8988T (cell line): ENCODE data around the gene RETREG2.
"Not testable (repeated sequence)": the region's sequence is repeated elsewhere in the genome, so short reads cannot be mapped to it uniquely, and the experiment has no call there.

ENCODE experiments used
- DNase-seq: peaks from one replicate; pipeline ENCODE4 v3.0.0; 2011

Gene RETREG2

DNA sequence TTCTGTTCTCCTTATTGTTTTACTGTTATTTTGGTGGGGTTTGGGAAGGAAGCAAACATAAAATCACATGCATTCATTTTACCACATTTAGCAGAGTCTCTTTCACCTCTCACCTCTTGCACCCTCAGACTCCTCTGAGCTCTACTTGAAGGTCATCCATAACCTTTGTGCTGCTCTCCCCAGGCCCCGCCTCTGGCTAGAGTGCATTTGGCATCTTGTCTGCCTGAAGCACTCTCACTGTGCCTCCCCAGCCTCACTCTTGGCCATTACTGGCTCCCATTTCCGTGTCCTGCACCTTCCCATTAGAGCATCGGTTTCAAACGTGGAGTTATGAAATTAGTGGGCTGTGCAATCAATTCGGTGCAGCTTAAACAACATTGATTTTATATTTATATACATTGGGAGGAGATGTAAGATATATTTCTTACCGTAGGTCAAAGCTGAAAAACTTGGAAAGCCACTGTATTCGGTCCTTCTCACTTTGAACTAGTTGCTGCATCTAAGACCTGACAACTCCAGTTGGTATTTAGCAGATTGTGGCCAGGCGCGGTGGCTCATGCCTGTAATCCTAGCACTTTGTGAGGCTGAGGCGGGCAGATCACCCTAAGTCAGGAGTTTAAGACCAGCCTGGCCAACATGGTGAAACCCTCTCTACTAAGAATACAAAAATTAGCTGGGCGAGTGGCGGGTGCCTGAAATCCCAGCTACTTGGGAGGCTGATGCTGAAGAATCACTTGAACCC lies 21.6 kb downstream of the RETREG2 start:
- DNase-seq, result no peak

DNA sequence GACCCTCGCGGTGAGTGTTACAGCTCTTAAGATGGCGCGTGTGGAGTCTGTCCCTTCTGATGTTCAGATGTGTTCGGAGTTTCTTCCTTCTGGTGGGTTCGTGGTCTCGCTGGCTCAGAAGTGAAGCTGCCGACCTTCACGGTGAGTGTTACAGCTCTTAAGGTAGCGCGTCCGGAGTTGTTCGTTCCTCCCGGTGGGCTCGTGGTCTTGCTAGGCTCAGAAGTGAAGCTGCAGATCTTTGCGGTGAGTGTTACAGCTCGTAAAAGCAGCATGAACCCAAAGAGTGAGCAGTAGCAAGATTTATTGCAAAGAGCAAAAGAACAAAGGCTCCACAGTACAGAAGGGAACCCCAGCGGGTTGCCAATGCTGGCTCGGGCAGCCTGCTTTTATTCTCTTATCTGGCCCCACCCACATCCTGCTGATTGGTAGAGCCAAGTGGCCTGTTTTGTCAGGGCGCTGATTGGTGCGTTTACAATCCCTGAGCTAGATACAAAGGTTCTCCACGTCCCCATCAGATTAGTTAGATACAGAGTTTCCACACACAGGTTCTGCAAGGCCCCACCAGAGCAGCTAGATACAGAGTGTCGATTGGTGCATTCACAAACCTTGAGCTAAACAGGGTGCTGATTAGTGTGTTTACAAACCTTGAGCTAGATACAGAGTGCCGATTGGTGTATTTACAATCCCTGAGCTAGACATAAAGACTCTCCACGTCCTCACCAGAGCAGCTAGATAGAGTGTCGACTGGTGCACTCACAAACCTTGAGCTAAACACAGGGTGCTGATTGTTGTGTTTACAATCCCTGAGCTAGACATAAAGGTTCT lies 22.6 kb downstream of the RETREG2 start:
- DNase-seq, result not testable (repeated sequence)

DNA sequence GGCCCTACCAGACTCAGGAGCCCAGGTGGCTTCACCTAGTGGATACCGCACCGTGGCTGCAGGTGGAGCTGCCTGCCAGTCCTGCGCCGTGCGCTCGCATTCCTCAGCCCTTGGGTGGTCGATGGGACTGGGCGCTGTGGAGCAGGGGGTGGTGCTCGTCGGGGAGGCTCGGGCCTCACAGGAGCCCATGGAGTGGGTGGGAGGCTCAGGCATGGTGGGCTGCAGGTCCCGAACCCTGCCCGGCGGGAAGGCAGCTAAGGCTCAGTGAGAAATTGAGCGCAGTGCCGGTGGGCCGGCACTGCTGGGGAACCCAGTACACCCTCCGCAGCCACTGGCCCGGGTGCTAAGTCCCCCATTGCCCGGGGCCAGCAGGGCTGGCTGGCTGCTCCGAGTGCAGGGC lies 23.3 kb downstream of the RETREG2 start:
- not testable (repeated sequence) for DNase-seq

DNA sequence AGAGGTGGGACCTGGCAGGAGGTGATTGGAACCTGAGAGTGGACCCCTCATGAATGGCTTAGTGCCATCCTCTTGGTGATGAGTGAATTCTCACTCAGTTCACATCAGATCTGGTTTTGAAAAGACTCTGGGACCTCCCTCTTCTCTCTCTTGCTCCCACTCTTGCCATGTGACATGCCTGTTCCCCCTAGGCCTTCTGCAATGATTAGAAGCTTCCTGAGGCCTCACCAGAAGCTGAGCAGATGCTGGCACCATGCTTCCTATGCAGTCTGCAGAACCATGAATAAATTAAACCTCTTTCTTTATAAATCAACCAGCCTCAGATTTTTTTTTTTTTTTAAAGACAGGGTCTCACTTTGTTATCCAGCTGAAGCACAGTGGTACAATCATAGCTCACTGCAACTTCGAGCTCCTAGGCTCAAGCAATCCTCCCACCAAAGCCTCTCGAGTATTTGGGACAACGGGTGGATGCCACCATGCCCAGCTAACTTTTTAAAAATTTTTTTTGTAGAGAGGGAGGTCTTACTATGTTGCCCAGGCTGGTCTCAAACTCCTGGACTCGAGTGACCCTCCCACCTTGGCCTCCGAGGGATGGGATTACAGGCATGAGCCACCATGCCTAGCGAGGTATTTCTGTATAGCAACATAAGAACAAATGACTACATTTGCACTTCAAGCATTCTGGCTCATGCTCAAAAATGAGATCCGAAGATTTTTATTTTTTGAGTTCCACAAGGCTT lies 26.5 kb downstream of the RETREG2 start:
- no peak for DNase-seq

DNA sequence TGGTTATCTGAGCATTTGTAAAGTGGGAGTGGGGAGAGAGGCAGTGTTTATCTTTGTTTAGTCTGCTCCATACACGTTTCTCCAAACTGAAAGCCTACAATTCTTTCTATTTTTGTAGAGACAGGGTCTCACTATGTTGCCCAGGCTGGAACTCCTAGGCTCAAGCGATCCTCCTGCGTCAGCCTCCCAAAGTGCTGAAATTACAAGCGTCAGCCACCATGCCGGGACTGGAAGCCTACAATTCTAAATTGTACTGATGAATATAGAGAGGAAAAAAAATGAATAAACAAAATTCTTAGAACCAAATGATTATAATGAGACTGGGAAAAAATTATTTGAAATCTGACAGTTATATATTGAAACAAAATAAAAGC lies 27.1 kb downstream of the RETREG2 start:
- no peak for DNase-seq

DNA sequence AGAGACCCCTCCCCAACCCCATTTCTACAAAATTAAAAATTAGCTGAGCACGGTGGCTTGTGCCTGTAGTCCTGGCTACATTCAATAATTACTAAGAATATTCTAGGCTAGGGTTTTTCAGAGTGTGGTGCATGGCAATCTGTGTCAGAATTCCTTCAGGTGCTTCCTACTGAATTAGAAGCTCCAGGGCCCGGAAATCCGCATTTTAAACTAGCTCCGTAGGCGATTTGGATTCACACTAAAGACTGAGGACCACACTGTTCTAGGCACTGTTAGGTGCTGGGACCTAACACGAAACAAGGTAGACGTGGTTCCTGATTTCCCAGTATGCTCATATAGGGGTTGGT lies 27.9 kb downstream of the RETREG2 start:
- DNase-seq, result no peak

DNA sequence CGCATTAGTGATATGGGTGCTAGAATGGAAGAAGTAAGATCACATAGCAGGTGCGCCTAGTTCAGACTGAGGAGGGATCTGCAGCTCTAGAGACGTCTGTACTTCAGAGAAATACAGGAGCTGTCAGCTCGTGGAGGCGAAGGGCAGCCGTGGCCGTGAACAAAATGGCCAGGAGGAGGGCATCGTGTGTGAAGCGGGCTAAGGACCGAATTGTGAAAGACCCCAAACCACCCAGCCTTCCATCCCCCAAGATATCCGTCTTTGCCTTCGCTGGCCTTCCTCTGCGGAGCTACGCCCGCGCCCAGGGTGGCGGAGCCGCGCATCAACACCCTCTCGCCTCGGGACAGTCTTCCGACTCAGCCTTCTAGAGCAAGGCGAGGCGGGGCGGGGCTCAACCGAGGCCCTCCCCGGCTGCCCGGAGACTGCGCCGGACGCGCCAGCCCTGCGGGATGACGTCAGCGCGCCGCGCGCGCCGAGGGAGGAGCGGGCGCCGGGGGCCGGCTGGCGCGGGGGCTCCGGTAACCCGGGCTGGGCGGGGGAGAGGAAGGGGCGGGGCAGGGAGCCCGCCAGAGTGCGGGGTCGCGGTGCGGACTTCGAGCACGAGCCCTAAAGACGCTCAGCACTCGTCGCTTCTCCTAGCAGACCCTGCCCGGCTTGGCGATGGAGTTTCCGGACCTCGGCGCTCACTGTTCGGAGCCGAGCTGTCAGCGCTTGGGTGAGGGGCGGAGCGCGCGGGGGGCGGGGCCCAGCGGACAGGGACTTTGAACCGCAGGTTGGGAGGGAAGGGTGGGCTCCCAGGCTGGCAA lies 28.5 kb downstream of the RETREG2 start, which contains the start of gene ZFAND2B:
Gene ZFAND2B, plus strand, starts transcription at position 455 of the 806 bp plus-strand sequence. Its CDS starts 206 bp downstream, at position 661.
- peak; percentile 96 for DNase-seq

DNA sequence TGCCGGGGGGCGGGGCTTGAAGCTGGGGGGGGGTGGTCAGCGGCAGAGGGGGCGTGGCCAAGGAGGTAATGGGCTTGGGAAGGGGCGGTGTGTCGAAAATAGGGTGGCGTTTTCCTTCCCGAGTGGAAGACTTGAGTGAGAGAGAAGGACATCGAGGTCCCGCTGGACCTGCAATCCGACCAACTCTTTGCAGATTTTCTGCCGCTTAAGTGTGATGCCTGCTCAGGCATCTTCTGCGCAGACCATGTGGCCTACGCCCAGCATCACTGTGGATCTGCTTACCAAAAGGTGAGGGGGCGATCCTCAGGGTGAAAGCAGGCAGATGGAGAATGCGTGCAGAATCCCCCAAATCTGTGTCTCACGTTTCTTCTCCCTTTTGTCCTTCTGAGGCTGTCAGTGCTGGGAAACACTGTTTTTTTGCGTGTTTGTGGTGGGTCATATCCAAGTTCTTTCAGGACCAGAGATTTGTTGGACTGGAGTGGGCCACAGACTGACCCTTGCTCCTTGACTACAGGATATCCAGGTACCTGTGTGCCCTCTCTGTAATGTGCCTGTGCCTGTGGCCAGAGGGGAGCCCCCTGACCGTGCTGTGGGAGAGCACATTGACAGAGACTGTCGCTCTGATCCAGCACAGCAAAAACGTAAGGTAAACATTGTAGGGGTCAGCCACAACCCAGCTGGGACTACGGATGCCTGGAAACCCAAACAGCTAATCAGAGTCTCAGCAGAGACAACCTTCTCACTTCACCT lies 29.2 kb downstream of the RETREG2 start:
- no peak for DNase-seq

DNA sequence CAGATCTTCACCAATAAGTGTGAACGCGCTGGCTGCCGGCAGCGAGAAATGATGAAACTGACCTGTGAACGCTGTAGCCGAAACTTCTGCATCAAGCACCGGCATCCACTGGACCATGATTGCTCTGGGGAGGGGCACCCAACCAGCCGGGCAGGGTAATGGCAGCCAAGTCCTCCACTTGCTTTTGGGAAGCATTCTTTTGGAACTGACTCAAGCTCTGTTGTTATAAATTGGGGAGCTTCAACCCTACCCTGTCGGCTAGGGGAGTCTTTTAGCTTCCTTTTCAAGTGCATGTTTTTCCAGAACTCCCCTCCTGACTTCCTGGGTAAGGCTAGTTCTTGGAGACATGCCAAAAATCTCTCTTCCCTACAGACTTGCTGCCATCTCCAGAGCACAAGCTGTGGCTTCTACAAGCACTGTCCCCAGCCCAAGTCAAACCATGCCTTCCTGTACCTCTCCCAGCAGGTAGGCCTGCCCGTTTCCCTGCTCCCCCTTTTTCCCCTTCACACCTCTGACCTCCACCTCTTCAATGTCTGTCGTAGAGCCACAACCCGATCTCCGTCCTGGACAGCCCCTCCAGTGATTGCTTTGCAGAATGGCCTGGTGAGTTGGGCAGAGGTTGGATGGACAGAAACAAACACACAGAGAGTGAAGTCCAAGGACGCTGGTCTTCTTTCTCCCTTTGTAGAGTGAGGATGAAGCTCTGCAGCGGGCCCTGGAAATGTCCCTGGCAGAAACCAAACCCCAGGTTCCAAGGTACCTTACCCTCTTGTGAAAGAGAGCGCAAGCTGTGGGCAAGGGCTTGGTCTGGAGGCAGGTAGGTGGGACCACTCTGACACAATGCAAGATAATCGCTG lies 30.0 kb downstream of the RETREG2 start:
- DNase-seq, result no peak

DNA sequence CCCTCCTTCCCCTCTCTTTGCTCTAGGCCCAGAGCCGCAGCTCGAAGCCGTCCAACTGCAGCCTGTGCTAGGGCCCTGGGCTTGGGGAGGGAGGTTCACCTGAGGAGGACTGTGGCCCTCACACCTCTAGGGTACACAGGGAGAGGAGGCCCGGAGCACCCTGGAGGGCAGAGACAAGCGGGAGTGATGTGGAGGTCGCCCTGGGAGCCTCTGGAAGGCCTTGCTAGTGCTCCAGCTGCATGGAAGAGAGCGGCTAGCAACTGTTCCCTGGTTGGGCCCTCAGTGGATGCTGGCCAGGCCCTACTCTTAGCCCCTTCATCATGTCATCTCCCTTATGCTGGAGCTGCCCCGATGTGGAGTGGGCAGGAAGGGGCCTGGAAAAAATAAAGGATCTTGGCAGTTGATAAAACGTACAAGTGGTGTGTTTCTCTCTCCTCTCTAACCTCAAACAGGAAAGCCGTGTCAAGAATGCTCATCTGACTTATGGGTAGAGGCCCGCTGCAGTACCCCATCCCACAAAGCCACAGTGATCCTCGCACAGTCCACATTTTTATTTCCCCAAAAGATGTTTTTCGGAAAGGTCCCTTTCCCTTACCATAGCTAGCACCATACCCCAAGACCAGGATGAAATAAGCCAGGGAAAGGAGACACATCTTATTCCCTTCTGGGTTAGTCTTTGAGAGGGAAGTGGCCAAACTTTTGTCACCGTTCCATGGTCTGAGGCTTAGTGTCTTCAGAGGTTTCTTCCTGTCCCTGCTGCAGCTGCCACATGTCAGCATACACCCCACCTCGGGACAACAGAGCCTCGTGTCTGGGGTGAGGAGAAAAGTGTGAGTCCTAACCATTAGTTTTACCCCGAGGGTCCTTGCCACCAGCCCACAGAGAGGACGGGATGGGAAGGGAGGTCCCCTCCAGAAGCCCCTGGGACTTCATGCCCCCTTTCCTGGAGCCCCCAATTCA lies 31.4 kb downstream of the RETREG2 start:
- DNase-seq, result no peak

DNA sequence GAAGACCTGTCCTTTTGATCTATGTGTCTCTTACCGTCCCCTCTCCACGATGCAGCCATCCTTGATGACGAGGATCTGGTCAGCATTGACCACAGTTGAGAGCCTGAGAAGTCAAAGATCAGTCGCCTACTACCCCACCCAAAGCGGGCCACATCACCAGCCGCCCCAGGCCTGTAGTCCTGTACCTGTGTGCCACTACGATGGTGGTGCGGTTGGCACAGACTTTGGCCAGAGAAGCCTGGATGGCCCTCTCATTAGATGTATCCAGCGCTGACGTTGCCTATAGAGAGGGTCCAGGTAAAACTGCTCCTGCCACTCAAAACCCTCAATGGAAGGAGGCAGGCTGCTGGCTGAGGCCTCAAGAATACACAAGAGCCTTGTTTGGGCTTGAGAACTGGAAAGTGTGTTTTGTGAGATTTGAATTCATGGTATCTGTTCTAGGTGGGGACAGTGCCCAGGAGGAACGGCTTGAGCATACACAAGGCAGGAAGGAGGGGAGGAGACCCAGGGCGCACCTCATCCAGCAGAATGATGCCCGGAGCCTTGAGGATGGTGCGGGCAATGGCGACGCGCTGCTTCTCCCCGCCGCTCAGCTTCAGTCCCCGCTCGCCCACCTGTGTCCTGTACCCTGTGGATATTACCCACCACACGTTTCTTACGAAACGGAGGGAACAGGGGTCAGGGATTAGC lies 32.3 kb downstream of the RETREG2 start:
- no peak for DNase-seq

DNA sequence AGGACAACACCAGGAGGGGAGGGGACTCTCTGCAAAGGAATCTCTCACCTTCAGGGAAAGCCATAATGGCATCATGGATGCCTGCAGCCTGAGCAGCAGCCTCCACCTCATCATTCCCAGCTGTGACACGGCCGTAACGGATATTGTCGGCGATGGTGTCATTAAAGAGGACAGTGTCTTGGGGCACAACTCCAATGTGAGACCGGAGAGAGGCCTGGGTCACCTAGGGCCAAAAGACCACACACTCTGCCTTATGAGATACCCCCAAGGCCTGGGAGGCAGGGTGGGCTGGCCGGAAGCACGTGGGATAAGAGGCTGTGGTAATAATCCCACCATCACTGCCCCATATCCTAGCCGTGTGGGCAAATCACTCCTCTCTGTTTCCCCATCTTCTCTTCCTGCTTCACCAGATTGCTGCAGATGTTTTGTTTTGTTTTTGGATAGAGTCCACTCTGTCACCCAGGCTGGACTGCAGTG lies 32.8 kb downstream of the RETREG2 start:
- no peak for DNase-seq

DNA sequence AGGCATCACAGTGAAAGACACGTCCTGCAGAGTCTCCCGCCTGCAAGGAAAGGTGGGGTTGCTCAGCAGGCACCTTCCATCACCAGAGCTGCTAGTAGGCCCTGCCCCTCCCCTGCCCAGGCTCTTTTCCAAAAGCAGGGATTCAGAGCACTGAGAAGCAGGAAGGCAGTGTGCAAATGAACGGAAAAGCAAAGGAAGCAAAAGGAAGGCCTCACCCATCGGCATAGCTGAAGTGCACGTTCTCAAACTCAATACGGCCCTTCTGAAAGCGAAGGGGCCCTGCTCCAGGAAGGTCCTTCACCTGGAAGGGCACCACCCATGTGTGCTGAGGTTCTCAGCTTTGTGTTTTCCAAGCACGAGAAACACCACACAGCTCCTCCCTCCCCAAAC lies 34.9 kb downstream of the RETREG2 start:
- no peak for DNase-seq

DNA sequence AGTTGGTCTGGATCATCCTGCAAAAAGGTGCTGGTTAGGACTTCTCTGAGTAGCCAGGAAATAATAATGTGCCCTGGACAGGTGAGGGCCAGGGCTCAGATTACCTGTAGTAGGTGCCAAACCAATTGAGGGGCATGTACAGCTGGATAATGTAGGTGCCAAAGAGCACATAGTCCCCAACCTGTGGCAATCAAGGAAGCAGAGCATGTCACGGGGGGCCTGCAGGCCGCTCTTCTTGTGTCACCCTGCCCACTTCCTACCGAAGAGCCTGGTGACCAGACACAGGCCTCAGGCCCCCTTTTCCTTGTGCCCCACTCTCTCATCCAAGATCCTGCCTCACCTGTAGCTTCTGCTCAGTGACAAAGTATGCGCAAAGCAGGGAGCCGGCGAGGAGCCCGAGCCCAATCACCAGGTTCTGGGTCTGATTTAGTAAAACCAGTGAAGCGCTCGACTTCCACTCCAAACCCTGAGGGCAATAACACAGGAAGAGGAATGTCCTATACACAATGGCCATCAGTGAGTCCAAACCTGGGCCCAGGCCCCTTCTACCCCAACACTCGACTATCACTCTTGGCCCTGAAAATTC lies 35.5 kb downstream of the RETREG2 start:
- DNase-seq, result no peak

DNA sequence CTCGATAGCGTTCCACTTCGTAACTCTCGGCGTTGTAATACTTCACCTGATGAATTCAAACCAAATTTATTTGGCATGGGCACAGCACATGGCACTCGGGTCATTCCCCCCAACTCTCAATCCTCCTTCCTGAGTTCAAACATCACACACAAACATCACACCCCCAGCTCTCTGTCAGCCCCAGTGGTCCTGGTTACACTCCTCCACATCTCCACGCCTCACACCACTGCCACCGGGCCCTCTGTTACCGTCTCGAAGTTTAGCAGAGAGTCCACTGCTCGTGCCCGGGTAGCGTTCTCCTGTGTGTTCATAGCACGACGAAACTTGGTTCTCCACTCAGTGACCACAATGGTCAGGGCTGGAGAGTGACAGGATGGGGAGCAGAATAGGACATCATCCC lies 36.1 kb downstream of the RETREG2 start:
- no peak for DNase-seq

DNA sequence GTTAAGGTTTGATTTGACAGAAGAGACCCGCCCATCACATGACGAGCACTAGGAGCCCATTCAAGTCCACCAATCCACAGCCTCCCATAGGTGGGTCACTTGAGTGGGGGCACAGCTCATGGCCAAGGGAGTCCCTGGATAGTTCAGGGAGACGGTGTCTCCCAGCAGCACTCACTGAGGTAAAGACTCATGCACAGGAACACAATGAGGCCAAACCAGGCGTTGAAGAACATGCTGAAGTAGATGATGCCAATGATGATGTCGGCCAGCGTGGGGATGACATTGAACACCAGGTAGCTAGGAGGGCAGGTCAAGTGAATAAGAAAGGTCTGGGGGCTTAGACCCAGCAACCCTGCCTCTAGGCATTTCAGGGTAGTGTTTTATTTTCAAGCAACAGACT lies 36.7 kb downstream of the RETREG2 start:
- no peak for DNase-seq

DNA sequence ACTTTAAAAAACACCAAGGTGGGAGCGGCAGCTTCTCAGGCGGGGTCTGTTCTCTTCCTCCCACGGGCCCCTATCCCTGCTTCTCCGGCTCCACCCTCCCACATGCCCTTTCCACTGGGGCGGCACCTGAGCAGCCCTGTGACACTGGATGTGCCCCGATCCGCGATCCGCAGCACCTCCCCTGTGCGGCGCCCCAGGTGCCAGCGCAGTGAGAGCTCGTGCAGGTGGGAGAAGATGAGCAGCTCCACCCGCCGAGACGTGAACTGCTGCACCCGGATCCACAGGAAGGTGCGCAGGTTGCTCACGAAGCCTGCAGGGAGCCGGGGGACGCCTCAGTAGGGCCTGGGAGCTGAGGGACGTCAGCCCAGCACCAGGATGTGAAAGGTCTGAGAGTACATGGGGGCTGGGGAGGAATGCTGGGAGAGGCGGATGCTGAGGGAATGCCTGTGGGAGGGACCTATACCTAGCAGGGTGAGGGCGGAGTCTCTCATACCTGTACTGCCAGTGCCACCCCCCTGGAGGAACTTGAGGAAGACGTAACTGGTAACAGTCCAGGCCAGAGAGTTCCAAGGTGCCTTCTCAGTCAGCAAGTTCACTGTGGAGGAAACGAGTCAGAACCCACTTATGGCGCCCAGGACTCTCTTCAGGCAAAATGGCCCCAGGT lies 37.9 kb downstream of the RETREG2 start:
- DNase-seq, result no peak

DNA sequence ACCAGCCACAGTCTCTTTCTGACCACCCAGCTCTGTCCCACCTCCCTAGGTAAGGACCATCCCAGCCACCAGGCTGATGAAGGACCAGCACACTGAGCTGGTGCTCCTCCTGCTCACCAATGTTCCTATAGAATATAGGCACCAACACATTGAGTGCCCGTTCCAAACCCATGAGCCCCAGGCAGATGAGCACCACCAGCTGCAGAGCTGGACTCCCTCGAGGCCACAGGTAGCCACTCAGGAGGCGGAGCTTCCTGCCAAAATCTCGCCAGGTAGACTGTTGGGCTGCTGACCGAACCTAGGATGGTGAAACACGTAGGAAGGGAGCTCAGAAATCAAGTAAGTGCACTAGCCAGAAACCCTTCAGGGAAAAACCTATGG lies 38.5 kb downstream of the RETREG2 start:
- no peak for DNase-seq
